Mesenchymal stem cell (in vitro differentiated cells and primary cell): ENCODE measurements around the gene MAGEA10.
"Not testable (repeated sequence)": the region's sequence is repeated elsewhere in the genome, so short reads cannot be mapped to it uniquely, and the experiment has no call there.

Experiments used
- DNase-seq: peaks from one replicate; pipeline ENCODE4 v3.0.0-alpha.2; 2013
- H2AFZ ChIP-seq: one replicate; pipeline ENCODE4 v1.6.1; 2013; ENCODE audit warnings: low read depth, mild to moderate bottlenecking, control low read depth, inconsistent platforms, low read length, moderate library complexity
- H2AK5ac ChIP-seq: 2 replicates; pipeline ENCODE4 v1.6.1; 2013; ENCODE audit warnings: low read length, moderate library complexity, mild to moderate bottlenecking, inconsistent platforms; ENCODE audit not compliant: severe bottlenecking
- H2BK120ac ChIP-seq: one replicate; pipeline ENCODE4 v1.6.1; 2013; ENCODE audit warnings: low read depth, mild to moderate bottlenecking, inconsistent platforms, low read length, moderate library complexity
- H2BK12ac ChIP-seq, 2 experiments: one replicate each; pipeline ENCODE4 v1.6.1; 2013; ENCODE audit warnings: inconsistent platforms in 2 of 2, low read length in 2 of 2, mild to moderate bottlenecking in 2 of 2, moderate library complexity in 2 of 2, control low read depth in 1 of 2
- H2BK15ac ChIP-seq: one replicate; pipeline ENCODE4 v1.6.1; 2013; ENCODE audit warnings: mild to moderate bottlenecking, low read depth, inconsistent platforms; ENCODE audit not compliant: poor library complexity, severe bottlenecking
- H2BK5ac ChIP-seq: 2 replicates; pipeline ENCODE4 v1.6.1; 2013; ENCODE audit warnings: low read depth, mild to moderate bottlenecking, low read length, control low read depth, inconsistent platforms; ENCODE audit not compliant: poor library complexity, severe bottlenecking
- H3K14ac ChIP-seq, 2 experiments: one replicate each; pipeline ENCODE4 v1.6.1; 2013; ENCODE audit warnings: inconsistent platforms in 2 of 2, low read length in 2 of 2, control low read depth in 1 of 2, mild to moderate bottlenecking in 1 of 2, moderate library complexity in 1 of 2
- H3K18ac ChIP-seq, 2 experiments: one replicate each; pipeline ENCODE4 v1.6.1; 2013; ENCODE audit warnings: inconsistent platforms in 2 of 2, low read length in 2 of 2, control low read depth in 1 of 2, low read depth in 1 of 2, mild to moderate bottlenecking in 1 of 2
- H3K23ac ChIP-seq, 2 experiments: one replicate each; pipeline ENCODE4 v1.6.1; 2013; ENCODE audit warnings: inconsistent platforms in 2 of 2, low read length in 2 of 2, mild to moderate bottlenecking in 2 of 2, moderate library complexity in 2 of 2, control low read depth in 1 of 2
- H3K27ac ChIP-seq: 2 replicates; pipeline ENCODE4 v1.5.1; 2013; ENCODE audit warnings: mild to moderate bottlenecking, moderate library complexity, low read length, control low read depth, inconsistent platforms; ENCODE audit not compliant: poor library complexity, severe bottlenecking
- H3K27me3 ChIP-seq, 2 experiments: 2 replicates each; pipeline versions ENCODE4 v1.6.1 to v1.7.0; 2013; ENCODE audit warnings: low read length in 2 of 2, mild to moderate bottlenecking in 2 of 2, moderate library complexity in 2 of 2, control low read depth in 1 of 2, inconsistent platforms in 1 of 2; ENCODE audit not compliant: control insufficient read depth in 1 of 2, insufficient read depth in 1 of 2
- H3K36me3 ChIP-seq, 2 experiments: 2 replicates each; pipeline versions ENCODE4 v1.6.1 to v1.7.0; 2013; ENCODE audit warnings: low read length in 2 of 2, control low read depth in 1 of 2, inconsistent platforms in 1 of 2, low read depth in 1 of 2, mild to moderate bottlenecking in 1 of 2; ENCODE audit not compliant: insufficient read depth in 2 of 2, control insufficient read depth in 1 of 2
- H3K4ac ChIP-seq, 2 experiments: one replicate each; pipeline ENCODE4 v1.6.1; 2013; ENCODE audit warnings: inconsistent platforms in 2 of 2, low read length in 2 of 2, mild to moderate bottlenecking in 2 of 2, moderate library complexity in 2 of 2, control low read depth in 1 of 2, low read depth in 1 of 2
- H3K4me1 ChIP-seq: 2 replicates; pipeline ENCODE4 v1.6.1; 2013; ENCODE audit warnings: low read depth, low read length, control low read depth; ENCODE audit not compliant: control insufficient read depth, insufficient read depth
- H3K4me2 ChIP-seq: 2 replicates; pipeline ENCODE4 v1.6.1; 2013; ENCODE audit warnings: low read length, mild to moderate bottlenecking, inconsistent platforms; ENCODE audit not compliant: poor library complexity, severe bottlenecking
- H3K4me3 ChIP-seq, 2 experiments: 2 replicates each; pipeline versions ENCODE4 v1.5.1 to v1.7.0; 2013; ENCODE audit warnings: low read length in 2 of 2, mild to moderate bottlenecking in 2 of 2, control low read depth in 1 of 2, low read depth in 1 of 2; ENCODE audit not compliant: insufficient read depth in 1 of 2
- H3K79me1 ChIP-seq: replicated peaks from 2 replicates; pipeline ENCODE4 v1.6.1; 2013; ENCODE audit warnings: mild to moderate bottlenecking, control low read depth, low read length, inconsistent platforms; ENCODE audit not compliant: poor library complexity, severe bottlenecking
- H3K9ac ChIP-seq: 2 replicates; pipeline ENCODE4 v1.7.0; 2013; ENCODE audit warnings: mild to moderate bottlenecking, low read length, moderate library complexity
- H3K9me3 ChIP-seq: 2 replicates; pipeline ENCODE4 v1.7.0; 2013; ENCODE audit warnings: mild to moderate bottlenecking, low read length; ENCODE audit not compliant: control insufficient read depth
- H4K8ac ChIP-seq: one replicate; pipeline ENCODE4 v1.6.1; 2013; ENCODE audit warnings: inconsistent platforms, mild to moderate bottlenecking, low read length, moderate library complexity
- H4K91ac ChIP-seq: one replicate; pipeline ENCODE4 v1.6.1; 2013; ENCODE audit warnings: mild to moderate bottlenecking, low read length, inconsistent platforms
- WGBS: methylation state at CpG from one replicate; pipeline ENCODE4 v1.1.7; 2013; ENCODE audit warnings: mixed read lengths; 5-methylcytosine and 5-hydroxymethylcytosine counted together

Gene MAGEA10

DNA sequence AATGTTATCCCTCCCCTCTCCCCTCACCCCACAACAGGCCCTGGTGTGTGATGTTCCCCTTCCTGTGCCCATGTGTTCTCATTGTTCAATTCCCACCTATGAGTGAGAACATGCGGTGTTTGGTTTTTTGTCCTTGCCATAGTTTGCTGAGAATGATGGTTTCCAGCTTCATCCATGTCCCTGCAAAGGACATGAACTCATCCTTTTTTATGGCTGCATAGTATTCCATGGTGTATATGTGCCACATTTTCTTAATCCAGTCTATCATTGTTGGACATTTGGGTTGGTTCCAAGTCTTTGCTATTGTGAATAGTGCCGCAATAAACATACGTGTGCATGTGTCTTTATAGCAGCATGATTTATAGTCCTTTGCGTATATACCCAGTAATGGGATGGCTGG lies 35.5 kb upstream of the MAGEA10 start:
- H4K8ac ChIP-seq, H2AK5ac ChIP-seq, H2AFZ ChIP-seq, H4K91ac ChIP-seq, H3K4me3 ChIP-seq, H3K14ac ChIP-seq, H2BK15ac ChIP-seq, H3K9ac ChIP-seq, H3K36me3 ChIP-seq, H2BK5ac ChIP-seq, H2BK12ac ChIP-seq, H3K18ac ChIP-seq, H2BK120ac ChIP-seq, DNase-seq, H3K4ac ChIP-seq, H3K4me2 ChIP-seq, H3K79me1 ChIP-seq, H3K27ac ChIP-seq, H3K4me1 ChIP-seq, H3K23ac ChIP-seq, H3K27me3 ChIP-seq, H3K9me3 ChIP-seq: not testable (repeated sequence)
- no CpG with 5 or more reads among the region's 4 CpGs for WGBS

DNA sequence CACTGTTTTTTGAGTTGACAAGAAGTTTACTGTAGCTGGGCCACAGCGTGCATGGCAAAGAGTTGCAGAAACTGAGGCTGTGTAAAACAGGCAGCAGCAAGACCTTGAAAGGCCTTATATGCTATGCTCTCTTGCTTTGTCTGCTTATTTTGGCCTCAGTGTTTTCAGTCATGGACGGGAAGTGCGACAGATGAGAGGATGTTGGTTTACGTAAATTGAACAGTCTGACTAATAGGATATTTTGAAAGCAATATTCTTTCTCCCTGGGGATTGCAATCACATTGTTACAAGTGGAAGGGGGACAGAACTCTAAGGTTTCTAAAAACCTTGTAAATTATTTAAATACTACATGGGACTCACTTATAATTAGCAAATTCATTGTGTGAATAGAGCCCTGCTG lies 32.2 kb upstream of the MAGEA10 start:
- H2BK5ac ChIP-seq, result no peak overlapping the region
- H3K4me3 ChIP-seq, result no peak overlapping the region
- H3K4me1 ChIP-seq, result no peaks in the 10 kb centered on the region
- no peak for DNase-seq
- no peak overlapping the region for H3K9ac ChIP-seq
- no peak overlapping the region for H3K4me2 ChIP-seq
- no peak overlapping the region for H3K4ac ChIP-seq
- no peak overlapping the region for H2BK120ac ChIP-seq
- H3K18ac ChIP-seq, result no peak overlapping the region
- WGBS, result 60% methylated on average over 4 of the region's 4 CpGs
- no peak overlapping the region for H4K91ac ChIP-seq
- no peaks in the 10 kb centered on the region for H3K79me1 ChIP-seq
- H3K36me3 ChIP-seq, result no peaks in the 10 kb centered on the region
- no peak overlapping the region for H3K14ac ChIP-seq
- no peaks in the 10 kb centered on the region for H3K27me3 ChIP-seq
- H2AK5ac ChIP-seq, result no peak overlapping the region
- no peak overlapping the region for H3K27ac ChIP-seq
- H3K23ac ChIP-seq, result no peak overlapping the region
- no peak overlapping the region for H2AFZ ChIP-seq
- no peak overlapping the region for H2BK12ac ChIP-seq
- H3K9me3 ChIP-seq, result peaks cover under 1% of the 10 kb centered on the region
- H4K8ac ChIP-seq, result no peak overlapping the region
- no peak overlapping the region for H2BK15ac ChIP-seq

DNA sequence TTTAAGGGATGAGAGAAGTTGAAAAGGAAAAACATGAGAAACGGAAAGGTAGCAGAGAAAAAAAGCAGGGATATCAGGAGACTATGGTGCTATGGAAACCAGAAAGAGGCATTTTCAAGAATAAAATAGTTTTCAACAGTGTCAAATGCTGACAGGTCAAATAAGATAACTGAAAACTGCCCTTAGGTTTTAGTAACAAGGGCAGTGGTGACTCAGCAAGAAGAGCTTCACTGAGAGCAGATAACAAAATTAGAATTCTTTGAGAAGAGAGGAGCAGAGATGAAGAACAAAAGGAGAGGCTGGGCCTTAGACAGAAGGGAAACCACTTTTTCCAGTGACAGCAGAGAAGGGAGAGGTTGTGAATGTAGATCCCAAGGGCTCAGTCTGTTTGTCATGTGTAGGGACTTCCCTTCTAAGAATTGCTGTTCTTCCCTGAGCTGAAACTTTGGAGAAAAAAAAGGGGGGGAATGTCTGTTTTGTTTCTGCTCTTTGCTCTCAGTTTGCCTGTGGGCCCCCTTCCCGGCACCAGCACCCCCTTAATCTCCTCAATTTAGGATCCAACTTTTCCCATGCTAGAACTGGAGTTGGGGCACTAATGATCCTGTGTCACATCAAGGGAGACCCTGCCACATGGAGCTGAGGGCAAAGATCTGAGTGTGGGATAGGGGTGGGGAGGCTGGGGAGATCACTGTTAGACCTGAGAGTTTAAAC lies 26.8 kb upstream of the MAGEA10 start:
- H3K9ac ChIP-seq, result no peak overlapping the region
- no peak overlapping the region for H2AFZ ChIP-seq
- H4K8ac ChIP-seq, result no peak overlapping the region
- no peak overlapping the region for H2BK15ac ChIP-seq
- no peak for DNase-seq
- no peak overlapping the region for H2BK120ac ChIP-seq
- H3K27me3 ChIP-seq, result peaks cover 0 to 7% of the 10 kb centered on the region in 2 experiments
- H3K4me3 ChIP-seq, result no peak overlapping the region
- H3K4ac ChIP-seq, result no peak overlapping the region
- no peak overlapping the region for H2AK5ac ChIP-seq
- H3K4me2 ChIP-seq, result no peak overlapping the region
- no peak overlapping the region for H4K91ac ChIP-seq
- peaks cover 3% of the 10 kb centered on the region for H3K9me3 ChIP-seq
- H3K4me1 ChIP-seq, result no peaks in the 10 kb centered on the region
- no peak overlapping the region for H3K23ac ChIP-seq
- no peak overlapping the region for H3K14ac ChIP-seq
- H2BK5ac ChIP-seq, result no peak overlapping the region
- no peaks in the 10 kb centered on the region for H3K36me3 ChIP-seq
- H3K18ac ChIP-seq, result no peak overlapping the region
- H3K79me1 ChIP-seq, result no peaks in the 10 kb centered on the region
- no peak overlapping the region for H3K27ac ChIP-seq
- 80% methylated on average over 1 of the region's 2 CpGs for WGBS
- H2BK12ac ChIP-seq, result no peak overlapping the region

DNA sequence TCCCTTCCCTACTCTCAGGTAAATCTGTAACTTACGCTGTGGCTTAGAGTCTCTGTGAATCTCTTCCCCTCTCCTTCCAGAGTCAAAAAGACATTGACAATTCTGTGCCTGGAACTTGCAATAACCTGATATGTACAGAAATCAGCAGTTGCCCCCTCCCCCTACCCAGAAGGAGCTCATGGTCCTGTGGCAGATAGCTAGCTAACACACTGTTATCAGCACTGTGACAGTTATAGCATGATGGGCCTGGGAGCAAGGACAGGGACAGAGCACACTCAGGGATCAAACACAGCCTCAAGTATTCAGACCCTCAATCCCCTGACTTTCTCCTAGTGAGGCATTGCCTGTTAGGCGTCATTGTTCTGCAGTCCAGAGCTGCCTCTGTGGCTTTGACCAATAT lies 18.7 kb upstream of the MAGEA10 start:
- no peak overlapping the region for H3K9ac ChIP-seq
- no peak overlapping the region for H3K14ac ChIP-seq
- H3K36me3 ChIP-seq, result no peaks in the 10 kb centered on the region
- no peak overlapping the region for H3K4ac ChIP-seq
- H3K4me3 ChIP-seq, result no peak overlapping the region
- no peak overlapping the region for H2BK120ac ChIP-seq
- no peak overlapping the region for H3K18ac ChIP-seq
- no peak for DNase-seq
- 52% methylated on average over 2 of the region's 2 CpGs for WGBS
- H3K4me2 ChIP-seq, result no peak overlapping the region
- H2BK15ac ChIP-seq, result no peak overlapping the region
- H3K27me3 ChIP-seq, result peaks cover 0 to 4% of the 10 kb centered on the region in 2 experiments
- H3K4me1 ChIP-seq, result no peaks in the 10 kb centered on the region
- no peak overlapping the region for H2BK12ac ChIP-seq
- H3K23ac ChIP-seq, result no peak overlapping the region
- no peak overlapping the region for H2AK5ac ChIP-seq
- H2AFZ ChIP-seq, result no peak overlapping the region
- no peaks in the 10 kb centered on the region for H3K9me3 ChIP-seq
- no peak overlapping the region for H4K8ac ChIP-seq
- H4K91ac ChIP-seq, result no peak overlapping the region
- no peaks in the 10 kb centered on the region for H3K79me1 ChIP-seq
- no peak overlapping the region for H3K27ac ChIP-seq
- no peak overlapping the region for H2BK5ac ChIP-seq
